ENCODE measurements around the gene D2HGDH. TPM values are rescaled to one million over a fixed set of nuclear protein-coding genes. Genes with fewer than 3 reads are reported as not detected.

Gene D2HGDH
- total and polyA plus RNA-seq, 9 of the 15 experiments (the other 6 are each of a cell fraction or from before 2014, with no cell fraction given) = 0.39 to 30.8 (median 10.3) TPM

GRCh38 chr2:241724975-241725870 is 9.2 kb upstream of the D2HGDH start:
- WGBS (ENCODE audit: insufficient coverage, low coverage, missing lambda C conversion rate) = 94% methylated on average over 20 of the region's 76 CpGs
- ATAC-seq (no peak), DNase-seq (ENCODE audit: extremely low read depth in 1 of 4, low spot score in 3 of 4) (no peak), FAIRE-seq (no peak)
- no TSS peak for BruUV-seq (replicated peaks)
- H3K9me3 ChIP-seq (replicated peaks; ENCODE audit: control insufficient read depth, insufficient read depth, low read depth, low read length) = no peaks in the 10 kb centered on the region
- no peak overlapping the region for H3K4me3 ChIP-seq
- no peaks in the 10 kb centered on the region for H3K79me2 ChIP-seq (ENCODE audit: control insufficient read depth, insufficient read depth, low read length)
- ChIA-PET CTCF (ENCODE audit: low intra/inter-chr PET ratio) (no interaction called here), POLR2A (interaction anchor here (1.2 kb wide), 1 partner anchor 165 kb away, joined by 3 read pairs; no protein-coding TSS in a partner anchor)
- no peak overlapping the region for H3K9ac ChIP-seq (ENCODE audit: insufficient read depth in 1 of 2, low read depth in 2 of 2, low read length in 2 of 2)
- H3K27me3 ChIP-seq (ENCODE audit: control insufficient read depth in 2 of 2, insufficient read depth in 2 of 2, low read length in 2 of 2) = no peaks in the 10 kb centered on the region
- intact Hi-C loops (cut with micrococcal nuclease) = no loop called here
- H2AFZ ChIP-seq (ENCODE audit: low read depth, low read length) = no peak overlapping the region
- no peaks in the 10 kb centered on the region for H3K9me1 ChIP-seq (ENCODE audit: control insufficient read depth, insufficient read depth, low read length)
- no peak overlapping the region for H3K4me2 ChIP-seq (ENCODE audit: insufficient read depth, low read length)
- H3K27ac ChIP-seq (ENCODE audit: extremely low read depth, low read depth, low read length) = no peak overlapping the region
- H4K20me1 ChIP-seq (replicated peaks; ENCODE audit: control insufficient read depth, insufficient read depth, low read length) = no peaks in the 10 kb centered on the region
- H3K36me3 ChIP-seq (ENCODE audit: control insufficient read depth, insufficient read depth, low read length) = peaks cover 37% of the 10 kb centered on the region; the same call in 1 of the 3 replicates
- TF ChIP-seq CEBPB (tag; IDR thresholded peaks at IDR 0.05) (no peak), ILF3 (IDR thresholded peaks at IDR 0.05; ENCODE audit: borderline replicate concordance) (no peak), MCM7 (IDR thresholded peaks at IDR 0.05) (no peak), SMAD2 (IDR thresholded peaks at IDR 0.05; ENCODE audit: low read depth, low read length) (no peak), MYNN (IDR thresholded peaks at IDR 0.05) (no peak), MYNN (CRISPR knock-in tag; IDR thresholded peaks at IDR 0.05) (no peak), PYGO2 (tag; IDR thresholded peaks at IDR 0.05) (no peak), HNRNPK (IDR thresholded peaks at IDR 0.05; ENCODE audit: low read depth, low read length, poor library complexity, severe bottlenecking) (no peak), DDX20 (tag; IDR thresholded peaks at IDR 0.05; ENCODE audit: low read depth) (no peak), HDAC6 (IDR thresholded peaks at IDR 0.05; ENCODE audit: low read depth, low read length) (no peak), PHB (CRISPR knock-in tag; IDR thresholded peaks at IDR 0.05) (no peak), MXI1 (IDR thresholded peaks at IDR 0.05; ENCODE audit: low read depth, low read length) (no peak), ZFPM2 (CRISPR knock-in tag; IDR thresholded peaks at IDR 0.05) (no peak), ZNF316 (IDR thresholded peaks at IDR 0.05) (no peak), ZFP1 (CRISPR knock-in tag; IDR thresholded peaks at IDR 0.05) (no peak), PPARD (CRISPR knock-in tag; IDR thresholded peaks at IDR 0.05) (no peak), CBX3 (IDR thresholded peaks at IDR 0.05; ENCODE audit: borderline replicate concordance in 1 of 2, low read length in 2 of 2) (no peak)
- TF ChIP-seq, protein P1, sequence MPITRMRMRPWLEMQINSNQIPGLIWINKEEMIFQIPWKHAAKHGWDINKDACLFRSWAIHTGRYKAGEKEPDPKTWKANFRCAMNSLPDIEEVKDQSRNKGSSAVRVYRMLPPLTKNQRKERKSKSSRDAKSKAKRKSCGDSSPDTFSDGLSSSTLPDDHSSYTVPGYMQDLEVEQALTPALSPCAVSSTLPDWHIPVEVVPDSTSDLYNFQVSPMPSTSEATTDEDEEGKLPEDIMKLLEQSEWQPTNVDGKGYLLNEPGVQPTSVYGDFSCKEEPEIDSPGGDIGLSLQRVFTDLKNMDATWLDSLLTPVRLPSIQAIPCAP (CRISPR knock-in tag; IDR thresholded peaks at IDR 0.05; ENCODE audit: borderline replicate concordance) = no peak
- H3K4me1 ChIP-seq (replicated peaks in 1 of 2; ENCODE audit: control insufficient read depth in 2 of 2, insufficient read depth in 2 of 2, low read length in 2 of 2) = peaks cover 0 to 9% of the 10 kb centered on the region in 2 experiments; a peak in 2 of 5 replicates
- in situ Hi-C loops (cut with MboI) = loop anchor here (5.0 kb wide), 1 partner anchor 152 kb away; no protein-coding TSS in a partner anchor
